ENCODE measurements around the gene BARHL1. TPM values are rescaled to one million over a fixed set of nuclear protein-coding genes. Genes with fewer than 3 reads are reported as not detected.

BARHL1 gene
- total and polyA plus RNA-seq, 2 of the 4 experiments (the other 2 are of a cell fraction): not detected

GRCh38 chr9:132562306-132562573 is 20.2 kb upstream of the BARHL1 start:
- Histone ChIP-seq H2BK5ac (ENCODE audit: low read depth, low read length, poor library complexity, severe bottlenecking) (no peak overlapping the region), H4K91ac (ENCODE audit: insufficient read depth, low read depth, low read length) (no peak overlapping the region), H2BK120ac (ENCODE audit: low read depth, low read length) (no peak overlapping the region), H3K56ac (ENCODE audit: extremely low read depth, insufficient read depth, low read length) (no peak overlapping the region), H3K14ac (replicated peaks; ENCODE audit: low read depth, low read length) (no peak overlapping the region), H3K4me3 (ENCODE audit: insufficient read depth, low read depth, low read length) (no peak overlapping the region), H2AFZ (replicated peaks; ENCODE audit: low read length, poor library complexity) (no peak overlapping the region), H3K27me3 (ENCODE audit: control insufficient read depth, insufficient read depth, low read length) (peaks cover 53% of the 10 kb centered on the region), H3K79me1 (ENCODE audit: low read depth in 1 of 2, low read length in 2 of 2) (no peaks in the 10 kb centered on the region), H2BK20ac (ENCODE audit: low read depth, low read length) (no peak overlapping the region), H3K9ac (ENCODE audit: low read depth, low read length) (no peak overlapping the region), H3K36me3 (ENCODE audit: control insufficient read depth, insufficient read depth, low read length) (no peaks in the 10 kb centered on the region), H3K23ac (ENCODE audit: low read depth, low read length) (no peak overlapping the region), H4K8ac (ENCODE audit: low read depth in 2 of 2, low read length in 2 of 2) (no peak overlapping the region), H3K9me1 (ENCODE audit: insufficient read depth, low read length) (no peaks in the 10 kb centered on the region), H3K27ac (ENCODE audit: insufficient read depth, low read length) (no peak overlapping the region), H2AK5ac (ENCODE audit: low read depth, low read length) (no peak overlapping the region), H3K18ac (ENCODE audit: low read depth, low read length) (no peak overlapping the region), H3K4me1 (ENCODE audit: control insufficient read depth, insufficient read depth, low read length) (no peaks in the 10 kb centered on the region), H3K4ac (ENCODE audit: low read depth, low read length) (no peak overlapping the region), H4K20me1 (ENCODE audit: insufficient read depth, low read length) (no peaks in the 10 kb centered on the region), H3K4me2 (ENCODE audit: low read depth, low read length) (no peak overlapping the region), H4K5ac (ENCODE audit: low read depth, low read length) (no peak overlapping the region), H3K9me3 (ENCODE audit: control insufficient read depth, insufficient read depth, low read length) (no peaks in the 10 kb centered on the region), H2BK15ac (ENCODE audit: low read depth, low read length) (no peak overlapping the region), H2AK9ac (replicated peaks; ENCODE audit: low read depth, low read length, poor library complexity) (no peak overlapping the region)
- no peak for TF ChIP-seq SMC3 (IDR thresholded peaks at IDR 0.05; ENCODE audit: low read depth, low read length)
- no TSS peak for BruUV-seq (replicated peaks)
- no CpG with 5 or more reads among the region's 4 CpGs for WGBS, 2 experiments (ENCODE audit: extremely low coverage in 2 of 2, insufficient read length in 1 of 2)
- DNase-seq (no peak), ATAC-seq (ENCODE audit: low read depth) (no peak)
- in situ Hi-C loops (cut with MboI; ENCODE audit: low sequenced_read_pairs): no loop called here
- intact Hi-C loops (cut with micrococcal nuclease): no loop called here
- ChIA-PET POLR2A (ENCODE audit: unreplicated experiment) (no interaction called here), CTCF (interaction anchor here (0.6 kb wide), 1 partner anchor 19 kb away, joined by 4 read pairs; no protein-coding TSS in a partner anchor)
- dilution Hi-C loops (cut with HindIII; ENCODE audit: low sequenced_read_pairs, unreplicated experiment): no loop called here

Measured in IMR-90 (cell line).